HG03575 (cell line): ENCODE data around the gene PCP4.
"Not testable (repeated sequence)": the region's sequence is repeated elsewhere in the genome, so short reads cannot be mapped to it uniquely, and the experiment has no call there.

ENCODE experiments used
- ATAC-seq: cut with Tn5 transposase; IDR thresholded peaks from one replicate; pipeline ENCODE4 v1.9.1; 2021; ENCODE audit not compliant: unreplicated experiment, insufficient number of reproducible peaks, low FRiP score; ENCODE audit errors: extremely low read depth

PCP4 gene

DNA sequence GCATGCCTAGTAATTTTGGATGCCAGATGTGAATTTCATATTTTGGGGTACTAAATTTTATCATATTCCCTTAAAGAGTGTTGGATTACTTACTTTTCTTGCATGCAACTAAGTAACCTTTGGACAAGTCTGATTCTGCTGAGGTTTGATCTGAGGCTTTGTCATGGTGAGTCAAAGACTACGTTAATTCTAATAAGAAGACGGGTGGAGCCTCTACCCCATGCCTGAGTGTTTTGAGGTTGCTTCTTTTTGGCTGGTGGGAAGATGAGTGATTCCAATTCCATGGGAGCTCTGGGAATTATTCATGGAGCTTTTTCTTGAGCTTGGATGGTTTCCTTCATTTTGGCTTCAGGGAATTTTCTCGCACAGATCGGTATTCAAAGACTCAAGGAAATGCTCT is 11.6 kb upstream of the PCP4 start:
- ATAC-seq, result no peak

DNA sequence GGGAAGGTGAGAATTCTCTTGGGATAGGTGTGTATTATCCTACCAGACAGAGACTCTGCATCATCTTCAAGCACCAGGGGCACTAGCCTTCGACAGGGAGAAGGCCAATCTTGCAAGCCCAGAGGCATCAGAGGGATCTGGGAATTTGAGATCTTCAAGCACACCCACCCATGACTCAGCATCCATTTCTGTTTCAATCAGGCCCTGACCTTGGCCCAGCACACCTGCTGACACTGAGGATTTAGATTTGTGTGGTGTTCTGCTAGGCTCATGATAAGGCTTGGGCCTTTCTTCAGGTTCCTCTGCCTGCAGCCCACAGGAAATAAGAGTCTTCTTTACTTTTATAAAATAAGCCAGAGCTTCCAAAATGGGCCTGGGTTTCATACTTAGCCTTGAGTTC is 6.6 kb upstream of the PCP4 start:
- ATAC-seq, result no peak

DNA sequence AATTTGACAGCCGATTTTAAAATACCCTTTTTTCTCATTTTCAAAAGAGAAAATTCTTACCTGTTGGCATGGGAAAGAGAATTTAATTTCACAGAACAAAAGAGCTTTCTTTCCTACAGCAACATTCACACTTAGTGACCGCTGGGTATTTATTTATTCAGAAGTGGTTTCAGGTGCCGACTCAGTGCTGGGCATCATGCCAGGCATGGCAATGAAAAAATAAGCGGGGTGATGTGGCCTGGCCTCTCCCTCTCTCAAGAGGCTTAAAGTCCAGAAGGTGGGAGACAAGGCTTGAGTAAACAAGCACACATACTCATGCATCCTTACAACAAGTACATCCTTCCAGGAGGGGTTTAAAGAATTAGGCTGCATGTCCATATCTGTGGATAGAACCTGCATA is 4.1 kb upstream of the PCP4 start:
- no peak for ATAC-seq

DNA sequence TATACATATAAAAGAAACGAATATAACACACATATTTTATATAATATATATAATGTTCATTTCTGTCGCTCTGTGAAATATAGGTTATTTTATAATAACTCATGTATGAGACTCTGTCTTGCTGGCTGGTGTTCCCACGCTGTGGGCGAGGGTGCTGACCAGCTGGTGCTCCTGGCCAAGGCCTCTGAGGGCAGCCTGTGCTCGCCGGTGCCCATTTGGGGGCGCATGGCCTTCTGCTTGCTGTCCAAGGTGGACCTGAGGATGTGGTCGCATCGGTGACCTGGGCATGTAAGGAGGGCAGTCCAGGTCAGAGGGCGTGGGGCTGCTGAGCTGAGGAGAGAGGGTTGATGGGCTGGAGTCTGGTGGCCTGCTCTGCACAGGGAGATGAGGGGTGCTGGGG is 1.1 kb upstream of the PCP4 start:
- ATAC-seq, result no peak

DNA sequence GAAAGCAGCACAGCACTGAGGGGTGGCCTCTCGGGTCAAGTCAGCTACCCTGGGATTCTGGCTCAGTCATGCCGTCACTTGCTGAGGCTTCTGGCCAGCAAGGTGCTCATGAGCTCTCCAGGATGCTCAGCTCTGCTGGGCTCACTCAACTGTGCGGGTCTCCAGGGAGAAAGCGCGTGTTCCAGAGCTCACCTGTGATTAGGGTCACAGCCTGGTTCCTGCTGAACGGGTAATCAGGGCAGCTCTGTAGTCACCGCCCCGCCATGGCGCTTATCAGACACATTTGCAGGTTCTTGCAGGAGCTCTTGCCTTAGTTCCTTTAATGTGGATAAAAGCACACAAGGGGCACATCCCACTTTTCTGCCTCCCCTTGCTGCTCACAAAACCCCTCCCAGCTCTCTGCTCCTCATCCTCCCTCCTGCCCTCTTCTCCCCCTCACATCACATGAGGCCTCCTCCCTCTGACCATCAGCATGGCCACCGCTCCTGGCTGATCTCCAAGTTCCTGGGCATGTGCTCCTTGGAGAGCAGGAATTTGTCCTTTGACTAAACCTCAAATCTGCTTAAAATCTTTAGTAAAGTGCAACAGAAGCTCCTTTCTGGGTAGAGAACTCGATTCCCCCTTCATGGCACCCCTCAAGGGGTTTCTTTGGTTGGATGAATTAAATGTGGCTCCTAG is 2.0 kb downstream of the PCP4 start:
- ATAC-seq, result no peak

DNA sequence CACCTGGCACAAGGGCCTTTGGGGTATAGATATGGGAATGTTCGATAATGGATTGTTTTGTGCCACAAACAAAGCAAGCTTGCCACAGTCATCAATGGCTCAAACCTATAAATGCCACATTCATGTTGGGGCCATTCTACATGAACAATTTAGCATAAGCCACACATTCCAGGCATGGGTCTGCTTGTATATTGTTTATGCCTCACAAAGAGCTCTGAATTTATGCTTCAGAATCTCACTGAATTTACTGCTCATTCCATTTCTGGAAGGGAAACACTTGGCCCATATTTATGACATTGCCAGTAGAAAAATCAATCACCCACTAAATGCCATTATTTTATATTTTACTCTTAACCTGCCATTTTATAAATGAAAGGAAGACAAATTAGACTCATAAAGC is 6.4 kb downstream of the PCP4 start:
- ATAC-seq, result no peak

DNA sequence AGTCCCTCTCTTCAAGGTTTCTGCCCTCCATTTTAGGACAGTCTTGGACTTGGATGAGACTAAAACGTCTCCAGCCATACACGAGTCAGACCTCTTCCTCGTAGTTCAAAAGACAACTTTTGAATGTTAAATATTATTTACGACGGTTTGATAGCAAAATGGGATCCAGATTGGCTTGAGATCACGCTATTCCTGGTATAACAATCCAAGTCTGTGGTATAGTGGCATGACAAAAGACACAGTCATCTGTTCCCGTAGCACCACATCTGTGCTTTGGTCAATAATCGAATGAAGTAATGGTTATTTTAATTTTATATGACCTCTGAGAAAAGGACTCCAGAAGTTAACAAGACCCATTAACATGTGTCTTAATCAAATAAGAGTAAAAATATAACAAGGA is 7.0 kb downstream of the PCP4 start:
- ATAC-seq, result no peak

DNA sequence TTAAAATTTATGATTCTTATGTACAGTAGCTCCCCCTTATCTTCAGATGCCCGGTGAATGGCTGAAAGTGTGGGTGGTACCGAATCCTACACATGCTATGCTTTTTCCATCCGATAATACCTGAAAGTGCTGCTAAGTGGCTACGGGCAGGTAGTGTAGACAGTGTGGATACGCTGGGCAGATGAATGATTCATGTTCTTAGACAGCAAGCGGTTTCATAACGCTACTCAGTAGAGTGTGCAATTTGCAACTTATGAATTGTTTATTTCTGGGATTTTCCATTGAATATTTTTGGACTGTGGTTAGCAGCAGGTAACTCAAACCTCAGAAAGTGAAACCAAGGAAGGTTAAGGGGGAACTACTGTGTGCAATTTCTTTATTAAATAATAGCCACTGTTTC is 7.5 kb downstream of the PCP4 start:
- ATAC-seq, result no peak

DNA sequence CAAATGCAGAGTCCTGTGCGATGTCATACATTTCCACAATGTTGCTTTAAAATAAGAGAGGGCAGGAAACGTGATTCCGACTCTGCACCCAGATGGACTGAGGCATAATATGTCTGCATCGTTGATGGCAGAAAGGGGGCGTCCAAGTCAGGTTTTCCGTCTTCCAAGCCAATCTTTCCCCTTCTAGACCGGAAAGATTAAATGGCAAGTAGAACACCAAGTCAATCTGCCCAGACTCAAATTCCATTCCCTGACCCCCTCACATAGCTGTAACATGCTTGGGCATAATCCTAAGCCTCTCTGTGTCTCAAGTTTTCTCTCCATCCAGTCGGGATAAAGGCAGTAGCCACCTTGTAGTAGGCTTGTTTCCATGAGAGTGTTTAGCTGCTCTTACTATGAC is 14.4 kb downstream of the PCP4 start:
- ATAC-seq, result no peak

DNA sequence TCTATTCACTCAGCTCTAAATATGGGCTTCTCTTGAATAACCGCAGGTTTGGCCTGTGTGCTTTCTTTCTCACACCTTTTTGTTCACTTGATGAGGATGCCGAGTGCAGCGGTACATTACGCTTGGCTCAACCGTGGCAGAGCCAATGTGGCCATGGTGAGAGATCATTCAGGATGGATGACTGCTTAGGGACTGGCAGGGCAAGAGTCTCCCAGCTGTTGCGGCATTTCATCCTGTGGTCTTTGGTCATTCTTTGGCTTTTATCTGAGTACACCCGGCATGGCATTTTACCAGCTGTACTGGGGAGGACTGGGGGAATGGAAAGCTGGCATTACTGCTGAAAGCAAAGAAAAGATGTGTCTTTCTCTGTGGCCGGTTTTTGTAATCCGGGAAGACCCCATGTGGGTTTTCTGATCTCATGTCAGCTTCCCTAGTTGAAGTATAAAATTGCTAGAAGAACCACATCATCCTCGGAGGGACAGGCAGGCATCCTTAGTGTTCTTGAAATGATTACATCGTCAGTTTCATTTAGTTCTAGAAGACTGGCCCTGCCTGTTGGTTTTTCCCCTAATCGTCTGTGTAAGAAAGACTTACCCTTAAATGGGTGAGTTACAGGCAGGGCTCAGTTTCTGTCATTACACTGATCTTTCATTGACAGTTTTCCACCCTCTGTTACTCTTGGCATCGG is 15.1 kb downstream of the PCP4 start:
- no peak for ATAC-seq

DNA sequence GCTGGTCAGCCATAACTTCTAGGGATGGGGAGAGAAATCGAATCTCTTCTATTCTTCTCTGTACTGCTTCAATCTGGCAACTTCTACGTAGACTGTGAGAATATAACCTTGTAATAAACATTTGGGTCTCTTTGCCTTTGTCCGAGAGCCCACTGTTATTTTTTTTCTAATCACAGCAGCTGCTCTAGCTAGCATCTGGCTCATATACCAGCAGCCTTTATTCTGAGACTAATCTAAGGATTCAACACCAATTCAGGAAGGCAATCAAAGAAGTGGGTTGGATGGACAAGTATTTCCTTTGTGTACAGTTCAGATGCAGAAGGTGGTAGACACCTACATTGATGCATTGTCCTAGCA is 15.6 kb downstream of the PCP4 start:
- ATAC-seq, result no peak

DNA sequence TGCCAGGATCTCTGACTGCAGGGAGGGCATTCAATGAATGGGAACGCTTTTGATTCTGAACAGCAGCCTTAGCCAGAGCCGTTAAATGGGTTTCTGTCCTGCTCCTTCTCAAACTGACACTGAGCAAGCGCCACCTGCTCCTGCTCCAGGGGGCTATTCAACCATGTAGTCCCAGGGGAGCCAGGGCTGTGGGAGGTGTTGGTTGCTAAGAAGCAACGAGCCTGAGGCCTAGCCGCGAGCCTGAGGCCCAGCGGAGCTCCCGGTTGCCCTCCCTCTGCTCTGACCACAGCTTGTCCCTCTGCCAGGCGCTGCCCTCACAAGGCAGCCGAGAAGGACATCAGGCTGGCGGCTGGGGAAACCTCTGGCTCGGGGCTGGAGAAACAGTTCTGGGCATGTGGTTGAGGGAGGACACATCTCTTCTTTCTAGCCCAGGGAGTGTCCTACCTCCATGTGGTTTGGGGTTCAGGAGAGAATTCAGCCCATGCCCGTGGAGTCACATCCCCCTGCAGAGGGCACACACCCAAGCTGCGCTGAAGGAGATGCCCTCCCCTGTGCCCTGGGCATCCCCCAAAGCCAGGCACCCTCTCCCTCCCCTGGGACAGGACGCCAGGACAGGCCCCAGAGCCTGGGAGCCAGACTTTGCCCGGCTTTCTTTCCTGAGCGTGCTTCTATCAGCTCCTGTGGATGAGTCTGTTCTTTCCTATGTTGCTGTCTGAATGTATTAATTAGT is 18.0 kb downstream of the PCP4 start:
- ATAC-seq, result no peak

DNA sequence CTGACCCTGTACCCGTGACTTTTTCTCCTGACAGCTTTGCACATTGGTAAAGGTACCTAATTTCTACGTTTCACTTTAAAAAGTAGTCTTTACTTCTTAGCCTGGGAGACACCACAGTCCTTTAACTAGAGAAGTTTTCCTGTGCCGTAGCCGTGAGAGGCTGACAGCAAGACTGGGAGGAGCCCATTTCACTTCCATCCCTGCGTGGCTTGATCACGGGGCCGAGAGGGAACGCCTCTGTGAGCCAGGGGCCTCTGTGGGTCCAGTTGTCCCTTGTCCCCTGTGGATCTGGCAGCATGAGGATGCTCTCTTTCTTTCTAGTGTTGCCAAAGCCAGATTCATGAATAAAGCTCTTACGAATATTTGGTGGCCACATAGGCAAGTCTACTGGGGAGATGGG is 21.6 kb downstream of the PCP4 start:
- no peak for ATAC-seq

DNA sequence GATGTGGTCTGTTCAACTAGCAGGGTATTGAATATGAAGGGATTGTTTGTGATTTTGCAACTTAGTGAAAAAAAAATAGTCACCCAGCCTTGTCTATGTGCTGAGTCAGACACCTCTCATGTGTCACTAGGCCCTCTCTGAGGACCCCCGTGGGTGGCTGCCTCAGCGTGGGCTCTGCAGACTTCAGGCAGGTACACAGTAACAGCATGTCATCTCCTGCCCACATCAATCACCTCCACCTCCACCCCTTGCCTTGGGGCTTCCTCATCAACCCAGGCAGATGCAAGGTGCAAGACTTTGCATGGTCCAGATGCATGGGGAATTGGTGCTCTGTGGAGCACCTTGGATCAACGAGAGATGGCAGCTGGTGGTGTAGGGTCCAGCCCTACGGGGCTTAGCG is 23.9 kb downstream of the PCP4 start:
- no peak for ATAC-seq

DNA sequence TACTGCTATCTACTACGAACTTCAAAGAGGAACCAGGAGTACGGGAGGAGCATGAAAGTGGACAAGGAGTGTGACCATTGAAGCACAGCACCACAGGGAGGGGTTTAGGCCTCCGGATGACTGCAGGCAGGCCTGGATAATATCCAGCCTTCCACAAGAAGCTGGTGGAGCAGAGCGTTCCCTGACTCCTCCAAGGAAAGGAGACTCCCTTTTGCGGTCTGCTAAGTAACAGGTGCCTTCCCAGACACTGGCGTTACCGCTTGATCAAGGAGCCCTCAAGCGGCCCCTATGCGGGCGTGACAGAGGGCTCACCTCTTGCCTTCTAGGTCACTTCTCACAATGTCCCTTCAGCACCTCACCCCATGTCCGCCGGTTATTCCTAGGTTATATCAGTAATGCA is 24.6 kb downstream of the PCP4 start:
- ATAC-seq, result not testable (repeated sequence)

DNA sequence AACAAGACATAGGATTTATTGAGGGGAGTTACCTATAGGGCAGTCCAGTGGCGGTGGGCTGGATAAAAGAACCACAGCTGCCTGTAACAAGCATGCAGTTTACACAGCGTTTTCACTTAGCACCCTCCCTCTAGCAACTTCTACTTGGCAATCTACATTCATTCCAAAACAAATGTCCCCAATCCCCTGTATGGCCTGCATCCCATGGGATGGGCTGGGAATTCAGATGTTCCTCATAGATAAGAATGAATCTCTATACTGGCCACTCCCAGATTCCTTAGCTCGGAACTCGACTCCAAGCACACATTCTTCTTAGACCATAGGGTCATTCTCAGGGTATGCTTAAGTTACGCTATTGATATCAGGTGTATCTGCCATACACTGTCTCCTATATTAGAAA is 33.3 kb downstream of the PCP4 start:
- ATAC-seq, result no peak

DNA sequence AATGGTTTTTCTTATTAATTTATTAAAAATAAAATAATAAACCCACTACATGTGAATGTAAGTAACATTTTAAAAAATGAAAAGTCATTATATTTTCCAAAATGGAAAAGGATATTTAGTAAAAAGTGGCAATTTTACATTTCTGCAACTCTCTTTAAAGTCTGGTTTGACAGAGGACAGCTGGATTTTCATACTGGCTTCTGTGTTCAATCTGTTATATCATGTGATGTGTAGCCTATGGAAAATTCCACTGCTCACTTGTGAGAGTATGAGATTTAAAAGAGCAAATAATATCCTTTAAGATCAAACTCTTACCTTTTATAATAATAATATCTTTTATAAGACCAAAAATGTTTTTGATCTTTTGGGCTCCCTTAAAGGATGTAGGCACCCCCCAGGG is 33.7 kb downstream of the PCP4 start:
- no peak for ATAC-seq

DNA sequence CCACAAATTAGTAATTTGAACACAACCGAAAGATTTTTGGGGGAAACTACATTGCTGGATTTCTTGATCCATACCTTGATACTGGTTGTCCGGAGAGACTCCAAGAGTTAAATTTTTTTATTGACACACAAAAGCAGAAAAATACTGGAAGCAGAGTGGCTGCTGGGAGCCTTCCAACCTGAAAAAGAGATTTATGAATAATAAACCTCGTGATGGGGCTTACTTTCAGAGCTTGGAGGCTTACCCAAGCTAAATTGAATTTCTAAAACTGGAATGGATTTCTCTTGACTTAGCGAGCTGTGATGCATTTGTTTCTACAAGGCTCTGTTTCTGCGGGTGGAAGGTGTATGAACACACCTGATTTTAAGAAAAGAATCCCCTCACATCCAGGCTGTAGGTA is 35.7 kb downstream of the PCP4 start:
- ATAC-seq, result no peak

DNA sequence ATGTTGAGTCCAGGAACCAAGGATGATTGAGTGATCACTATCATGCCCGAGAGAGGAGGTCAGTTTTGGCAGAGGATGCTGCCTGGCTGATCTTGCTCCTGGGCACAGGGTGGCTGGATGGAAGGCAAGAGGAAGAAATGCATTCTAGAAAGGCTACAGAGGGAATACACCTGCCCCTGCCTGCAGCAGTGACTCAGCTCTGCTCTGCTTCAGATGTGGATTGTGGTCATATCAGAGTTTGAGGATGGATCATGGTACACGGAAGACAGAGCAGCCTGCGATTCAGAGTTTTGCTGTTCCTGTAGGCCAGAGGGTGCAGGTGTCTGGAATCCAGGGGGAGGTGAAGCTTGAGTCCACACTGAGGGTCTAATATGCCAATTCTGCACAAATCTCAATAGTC is 37.2 kb downstream of the PCP4 start:
- ATAC-seq, result no peak

DNA sequence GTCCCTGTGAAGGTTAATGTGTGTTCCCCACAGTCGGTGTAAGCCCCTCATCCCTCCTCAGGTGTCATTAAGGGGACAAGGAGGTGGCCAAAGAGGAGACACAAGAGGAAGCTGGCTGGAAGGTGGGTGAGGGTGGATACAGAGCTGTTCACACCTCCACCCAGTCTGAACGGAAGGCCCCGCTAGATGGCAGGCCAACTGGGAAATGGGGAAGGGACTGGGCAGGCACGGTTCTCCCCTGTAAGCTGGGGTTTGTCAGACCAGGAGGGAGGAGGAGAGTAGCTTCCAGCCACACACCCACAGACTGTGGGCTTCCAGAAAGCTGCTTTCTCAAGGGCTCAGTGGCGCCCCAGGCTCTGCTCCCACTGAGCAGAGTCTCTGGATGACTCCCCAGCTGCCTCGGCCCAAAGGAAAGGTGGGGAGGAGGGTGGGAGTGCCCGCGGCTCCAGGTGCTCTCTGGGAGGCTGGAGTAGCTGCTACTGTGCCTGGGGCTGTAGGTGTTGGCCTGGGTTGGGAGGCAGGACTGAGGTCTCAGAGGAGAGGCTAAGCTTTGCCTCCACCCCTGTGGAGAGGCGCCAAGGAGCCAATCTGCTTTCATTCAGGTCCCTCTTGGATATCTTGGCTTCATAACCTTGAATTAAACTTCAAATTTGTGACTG is 41.2 kb downstream of the PCP4 start:
- ATAC-seq, result no peak
